Fibroblast of the aortic adventitia (primary cell): ENCODE results near the gene SLAIN2. TPM values are rescaled to one million over a fixed set of nuclear protein-coding genes. Genes with fewer than 3 reads are reported as not detected.
A peak's percentile ranks its signal among the peaks of the same experiment; 100 is the strongest.
"Not testable (repeated sequence)": the region's sequence is repeated elsewhere in the genome, so short reads cannot be mapped to it uniquely, and the experiment has no call there.

Source experiments
- DNase-seq: peaks from one replicate; pipeline ENCODE4 v3.0.0-alpha.2; 2010; ENCODE audit warnings: low read depth
- H3K4me3 ChIP-seq: 2 replicates; pipeline ENCODE4 v1.5.1; 2011; ENCODE audit warnings: low read depth, mild to moderate bottlenecking, control low read depth, low read length, moderate library complexity
- CTCF ChIP-seq: IDR thresholded peaks from 2 replicates; pipeline ENCODE4 v1.5.1; 2011; ENCODE audit warnings: mild to moderate bottlenecking, low read length, control low read depth, inconsistent platforms; ENCODE audit not compliant: insufficient read depth
- total RNA-seq: library from RNA; depleted of rRNA; stranded (reverse); fragments of >200 nt; gene quantifications from 2 replicates; pipeline ENCODE4 v1.2.3, GENCODE V29; 2012; ENCODE audit warnings: low replicate concordance

Gene SLAIN2
- total RNA-seq, 1 donor = 93.5 TPM

DNA sequence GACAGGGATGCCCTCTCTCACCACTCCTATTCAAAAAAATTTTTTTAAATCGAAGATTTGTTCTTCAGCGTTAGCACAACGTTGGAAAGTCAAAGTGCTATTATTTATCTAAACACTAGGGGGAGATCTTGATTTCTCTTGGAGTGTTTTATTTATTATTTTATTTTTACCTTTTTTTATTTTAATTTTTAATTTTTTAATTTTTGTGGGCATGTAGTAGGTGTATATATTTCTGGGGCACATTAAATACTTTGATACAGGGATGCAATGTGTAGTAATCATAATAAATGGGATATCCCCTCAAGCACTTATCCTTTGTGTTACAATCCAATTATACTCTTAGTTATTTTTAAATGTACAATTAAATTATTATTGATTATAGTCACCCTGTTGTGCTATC lies 104.4 kb downstream of the SLAIN2 start:
- DNase-seq = peak; percentile 43
- peak; percentile 59 for TF ChIP-seq CTCF
- no peak overlapping the region for H3K4me3 ChIP-seq

DNA sequence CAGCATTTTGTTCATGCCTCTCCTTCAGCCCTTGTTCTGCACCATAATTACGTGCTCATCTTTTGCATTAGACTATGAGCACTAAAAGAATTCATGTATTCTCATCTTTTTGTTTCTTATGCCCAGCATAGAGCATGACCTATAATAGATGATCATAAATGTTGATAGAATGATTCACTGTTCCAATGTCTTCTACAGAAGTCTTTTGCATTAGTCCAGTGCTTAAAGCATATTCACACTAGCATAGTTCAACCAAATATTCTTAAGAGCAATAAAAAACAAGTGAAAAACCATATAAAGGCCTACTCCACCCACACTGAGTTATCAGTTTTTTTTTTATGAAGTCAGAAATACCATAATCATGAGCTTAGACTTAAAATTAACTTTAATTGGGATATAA lies 105.3 kb downstream of the SLAIN2 start:
- DNase-seq = no peak
- no peak for TF ChIP-seq CTCF

DNA sequence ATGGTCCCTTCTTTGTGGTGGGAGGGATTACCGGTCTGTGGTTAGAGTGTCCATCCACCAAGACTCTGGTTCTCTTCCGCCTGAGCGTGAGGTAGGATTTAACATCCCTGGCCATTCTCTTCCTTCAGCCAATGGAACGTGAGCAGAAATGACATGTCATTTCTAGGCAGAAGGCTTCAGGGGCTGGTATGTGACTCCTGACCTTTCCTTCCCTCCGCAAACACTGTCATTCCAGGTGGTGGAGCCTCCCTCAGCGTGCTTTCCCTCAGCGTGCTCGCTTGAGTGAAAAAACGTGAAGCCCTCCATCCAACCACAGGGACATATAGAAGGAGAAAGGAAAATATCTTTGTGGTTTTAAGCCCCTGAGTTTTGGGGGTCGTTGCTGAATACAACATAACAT lies 107.8 kb downstream of the SLAIN2 start:
- H3K4me3 ChIP-seq = no peak overlapping the region
- no peak for DNase-seq
- TF ChIP-seq CTCF = no peak

More for the DNA sequence above, 105.3 kb downstream of the SLAIN2 start:
- H3K4me3 ChIP-seq = no peak overlapping the region

GRCh38 chr4:48450740-48451139 lies 109.4 kb downstream of the SLAIN2 start:
- TF ChIP-seq CTCF = no peak
- no peak overlapping the region for H3K4me3 ChIP-seq
- no peak for DNase-seq

- DNase-seq, H3K4me3 ChIP-seq: not testable (repeated sequence)
Observed at GRCh38 chr4:48451656-48452055, 110.3 kb downstream of the SLAIN2 start.

- TF ChIP-seq CTCF = no peak
- no peak overlapping the region for H3K4me3 ChIP-seq
- DNase-seq = no peak
Observed at GRCh38 chr4:48454591-48454990, 113.3 kb downstream of the SLAIN2 start.

DNA sequence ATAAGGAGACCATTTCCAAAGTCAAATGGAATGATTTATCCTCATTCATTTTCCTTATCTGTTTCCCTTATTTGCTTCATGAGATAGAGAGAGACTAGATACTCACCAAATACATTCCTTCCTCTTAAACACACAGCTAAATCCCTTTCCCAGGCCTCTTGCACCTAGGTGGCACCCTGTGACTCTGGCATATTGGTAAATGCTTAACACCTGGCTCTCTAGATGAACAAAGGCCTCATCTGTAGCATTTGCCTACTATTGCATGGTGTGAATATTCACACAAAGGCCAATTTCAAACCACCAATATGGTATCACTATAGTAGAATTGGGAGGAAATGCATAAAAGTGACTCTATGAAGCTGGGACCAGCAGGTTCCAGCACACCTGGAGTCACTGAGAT lies 119.7 kb downstream of the SLAIN2 start:
- H3K4me3 ChIP-seq = no peak overlapping the region
- TF ChIP-seq CTCF = no peak
- DNase-seq = no peak
